GM19397 (cell line): ENCODE data around the gene JAK1.

Experiments
- ATAC-seq: cut with Tn5 transposase; IDR thresholded peaks from one replicate; pipeline ENCODE4 v1.9.1; 2021; ENCODE audit warnings: mild to moderate bottlenecking, moderate library complexity; ENCODE audit not compliant: unreplicated experiment

The JAK1 gene

GRCh38 chr1:64980745-64981600, 14.6 kb upstream of the JAK1 start:
- no peak for ATAC-seq

GRCh38 chr1:64979358-64979757, 13.0 kb upstream of the JAK1 start:
- ATAC-seq: no peak

GRCh38 chr1:64976361-64976760, 10.0 kb upstream of the JAK1 start:
- no peak for ATAC-seq

GRCh38 chr1:64975740-64976139, 9.4 kb upstream of the JAK1 start:
- no peak for ATAC-seq

- ATAC-seq: no peak
Measured at GRCh38 chr1:64975127-64975526, 8.8 kb upstream of the JAK1 start.

GRCh38 chr1:64974288-64974825, 8.0 kb upstream of the JAK1 start:
- ATAC-seq: no peak

GRCh38 chr1:64973061-64973647, 6.8 kb upstream of the JAK1 start:
- no peak for ATAC-seq

GRCh38 chr1:64969305-64970046, 3.1 kb upstream of the JAK1 start:
- ATAC-seq: no peak

GRCh38 chr1:64967381-64967780, 1.0 kb upstream of the JAK1 start:
- no peak for ATAC-seq

- ATAC-seq: peak; percentile 58
Measured at GRCh38 chr1:64965366-64966157, 787 bp downstream of the JAK1 start.

GRCh38 chr1:64963466-64963865, 2.9 kb downstream of the JAK1 start:
- ATAC-seq: no peak

- no peak for ATAC-seq
Measured at GRCh38 chr1:64962441-64962840, 3.9 kb downstream of the JAK1 start.

GRCh38 chr1:64961923-64962322, 4.4 kb downstream of the JAK1 start:
- no peak for ATAC-seq

GRCh38 chr1:64960731-64961130, 5.6 kb downstream of the JAK1 start:
- ATAC-seq: peak; percentile 65

- ATAC-seq: no peak
Measured at GRCh38 chr1:64959986-64960385, 6.4 kb downstream of the JAK1 start.

- peak; percentile 71 for ATAC-seq
Measured at GRCh38 chr1:64956733-64957441, 9.5 kb downstream of the JAK1 start.

GRCh38 chr1:64956010-64956640, 10.2 kb downstream of the JAK1 start:
- no peak for ATAC-seq

GRCh38 chr1:64955097-64956009, 11.0 kb downstream of the JAK1 start:
- no peak for ATAC-seq

- ATAC-seq: no peak
Measured at GRCh38 chr1:64953241-64953640, 13.1 kb downstream of the JAK1 start.
